AG04449 (cell line): ENCODE measurements around the gene MAPKAPK2.

Source experiments
- CTCF ChIA-PET: fragments of 350-600 bp; formaldehyde crosslinking; extraction: SDS; loops from one replicate; lab custom pipeline; 2021; ENCODE audit warnings: antibody characterized with exemption; lab: Yijun Ruan, JAX
- POLR2A ChIA-PET: fragments of 400-600, 350-600 bp; formaldehyde crosslinking; extraction: SDS; loops from one replicate; lab custom pipeline; 2020; ENCODE audit warnings: antibody characterized with exemption, inconsistent platforms; lab: Yijun Ruan, JAX
- DNase-seq: peaks from one replicate; pipeline ENCODE4 v3.0.0-alpha.2; 2010; ENCODE audit warnings: low read depth, low spot score
- H3K4me3 ChIP-seq: 2 replicates; pipeline ENCODE4 v1.5.1; 2011; ENCODE audit warnings: low read depth, mild to moderate bottlenecking, control low read depth, low read length
- TF ChIP-seq, protein P1 (sequence below): IDR thresholded peaks from one replicate; pipeline ENCODE4 v1.5.1; 2011; ENCODE audit warnings: mild to moderate bottlenecking, moderate library complexity, low read length, control low read depth, inconsistent platforms; ENCODE audit not compliant: insufficient read depth; ENCODE audit errors: missing control alignments

MAPKAPK2 gene

GRCh38 chr1:206698011-206698410, 13.3 kb downstream of the MAPKAPK2 start:
- ChIA-PET POLR2A (no interaction called here), CTCF (interaction anchor here (0.6 to 1.2 kb wide), 2 partner anchors 32 to 207 kb away, joined by 3 to 6 read pairs; no protein-coding TSS in a partner anchor)
- DNase-seq: no peak
- TF ChIP-seq, protein P1, sequence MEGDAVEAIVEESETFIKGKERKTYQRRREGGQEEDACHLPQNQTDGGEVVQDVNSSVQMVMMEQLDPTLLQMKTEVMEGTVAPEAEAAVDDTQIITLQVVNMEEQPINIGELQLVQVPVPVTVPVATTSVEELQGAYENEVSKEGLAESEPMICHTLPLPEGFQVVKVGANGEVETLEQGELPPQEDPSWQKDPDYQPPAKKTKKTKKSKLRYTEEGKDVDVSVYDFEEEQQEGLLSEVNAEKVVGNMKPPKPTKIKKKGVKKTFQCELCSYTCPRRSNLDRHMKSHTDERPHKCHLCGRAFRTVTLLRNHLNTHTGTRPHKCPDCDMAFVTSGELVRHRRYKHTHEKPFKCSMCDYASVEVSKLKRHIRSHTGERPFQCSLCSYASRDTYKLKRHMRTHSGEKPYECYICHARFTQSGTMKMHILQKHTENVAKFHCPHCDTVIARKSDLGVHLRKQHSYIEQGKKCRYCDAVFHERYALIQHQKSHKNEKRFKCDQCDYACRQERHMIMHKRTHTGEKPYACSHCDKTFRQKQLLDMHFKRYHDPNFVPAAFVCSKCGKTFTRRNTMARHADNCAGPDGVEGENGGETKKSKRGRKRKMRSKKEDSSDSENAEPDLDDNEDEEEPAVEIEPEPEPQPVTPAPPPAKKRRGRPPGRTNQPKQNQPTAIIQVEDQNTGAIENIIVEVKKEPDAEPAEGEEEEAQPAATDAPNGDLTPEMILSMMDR: no peak
- H3K4me3 ChIP-seq: no peak overlapping the region

GRCh38 chr1:206699000-206699586, 14.4 kb downstream of the MAPKAPK2 start:
- no peak overlapping the region for H3K4me3 ChIP-seq
- ChIA-PET CTCF (interaction anchor here (1.4 to 2.6 kb wide), 3 partner anchors 9 to 36 kb away, joined by 5 to 12 read pairs (median 6); no protein-coding TSS in a partner anchor), POLR2A (no interaction called here)
- DNase-seq: no peak
- TF ChIP-seq, protein P1: no peak

- DNase-seq: no peak
- no peak overlapping the region for H3K4me3 ChIP-seq
- CTCF ChIA-PET: interaction anchor here (1.3 to 2.6 kb wide), 5 partner anchors 10 to 194 kb away, joined by 3 to 15 read pairs (median 6); no protein-coding TSS in a partner anchor
- POLR2A ChIA-PET: no interaction called here
- TF ChIP-seq, protein P1: no peak
Measured at GRCh38 chr1:206699626-206700025, 14.9 kb downstream of the MAPKAPK2 start.

- CTCF ChIA-PET: interaction anchor here (0.7 to 2.6 kb wide), 7 partner anchors 9 to 222 kb away, joined by 3 to 15 read pairs (median 5); no protein-coding TSS in a partner anchor
- TF ChIP-seq, protein P1: no peak
- POLR2A ChIA-PET: no interaction called here
- H3K4me3 ChIP-seq: no peak overlapping the region
- DNase-seq: no peak
Measured at GRCh38 chr1:206700445-206701036, 15.8 kb downstream of the MAPKAPK2 start.

DNA sequence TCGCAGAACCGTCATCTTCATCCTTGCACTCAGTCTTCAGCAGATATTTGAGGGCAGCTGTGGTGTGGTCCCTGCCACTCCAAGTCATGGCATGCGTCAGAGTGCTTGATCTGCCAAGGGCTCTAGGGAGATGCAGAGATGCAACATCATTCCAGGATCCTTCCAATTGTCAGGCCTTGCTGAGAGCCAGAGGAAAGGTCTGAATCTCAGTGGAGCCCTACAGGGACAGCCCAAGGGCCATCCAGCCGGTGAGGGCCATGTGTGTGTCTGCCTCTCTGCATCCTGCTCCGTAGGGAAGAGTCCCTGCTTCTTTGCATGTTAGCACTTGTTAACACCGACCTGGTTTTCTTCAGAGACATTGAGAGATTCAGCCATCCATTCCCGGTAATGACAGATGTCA, 17.6 kb downstream of the MAPKAPK2 start:
- CTCF ChIA-PET: interaction anchor here (1.2 to 2.6 kb wide), 4 partner anchors 12 to 71 kb away, joined by 3 to 11 read pairs (median 7); no protein-coding TSS in a partner anchor
- H3K4me3 ChIP-seq: no peak overlapping the region
- POLR2A ChIA-PET: no interaction called here
- TF ChIP-seq, protein P1: no peak
- no peak for DNase-seq

DNA sequence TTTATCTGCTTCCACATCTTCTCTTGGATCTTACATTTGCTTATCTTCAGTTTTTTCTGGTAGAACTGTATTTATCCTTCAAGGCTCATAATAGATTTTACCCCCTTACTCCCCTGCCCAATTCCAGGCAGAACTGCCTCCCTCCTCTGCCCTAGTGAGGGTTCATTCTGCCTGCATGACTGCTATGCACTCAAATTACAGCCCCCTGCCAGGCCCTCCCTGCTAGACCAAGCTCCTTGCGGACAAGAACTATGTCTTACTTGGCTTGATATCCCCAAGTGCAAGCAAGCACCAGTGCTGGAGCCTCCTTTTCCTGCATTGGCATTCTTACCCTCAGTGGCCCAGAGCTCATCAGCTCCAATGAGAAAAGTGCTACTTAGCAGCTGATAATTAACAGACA, 18.1 kb downstream of the MAPKAPK2 start:
- no peak overlapping the region for H3K4me3 ChIP-seq
- ChIA-PET CTCF (interaction anchor here (1.2 to 2.6 kb wide), 4 partner anchors 9 to 38 kb away, joined by 3 to 11 read pairs (median 8); no protein-coding TSS in a partner anchor), POLR2A (interaction anchor here (0.7 kb wide), 1 partner anchor 11 kb away, joined by 4 read pairs; no protein-coding TSS in a partner anchor)
- TF ChIP-seq, protein P1: no peak
- no peak for DNase-seq
